ENCODE measurements around the gene SURF4.

The SURF4 gene

GRCh38 chr9:133375724-133376654 is at the start of gene SURF4, which contains the start of gene STKLD1:
TSS of gene SURF4 (minus strand) at chr9:133376060. CDS start at chr9:133375969, 91 bp downstream.
TSS of gene STKLD1 (plus strand) at chr9:133376366. CDS start at chr9:133376474, 108 bp downstream.
- H3K36me3 ChIP-seq (ENCODE audit: insufficient read depth, low read length): peaks cover 15% of the 10 kb centered on the region
- H3K9me3 ChIP-seq (ENCODE audit: low read length): no peaks in the 10 kb centered on the region
- H3K4me3 ChIP-seq (ENCODE audit: low read length): peak within 1 kb of the TSS; percentile 70
- H2AFZ ChIP-seq (ENCODE audit: low read depth, low read length): peak within 1 kb of the TSS; percentile 93
- peaks cover 8% of the 10 kb centered on the region for H3K4me1 ChIP-seq (ENCODE audit: insufficient read depth, low read length)
- no peaks in the 10 kb centered on the region for H3K27me3 ChIP-seq (ENCODE audit: insufficient read depth, low read length)

- no peaks in the 10 kb centered on the region for H3K36me3 ChIP-seq (ENCODE audit: insufficient read depth, low read length)
- no peak overlapping the region for H3K4me3 ChIP-seq (ENCODE audit: low read length)
- H3K4me1 ChIP-seq (ENCODE audit: insufficient read depth, low read length): no peaks in the 10 kb centered on the region
- H3K27me3 ChIP-seq (ENCODE audit: insufficient read depth, low read length): no peaks in the 10 kb centered on the region
- H2AFZ ChIP-seq (ENCODE audit: low read depth, low read length): no peak overlapping the region
- H3K9me3 ChIP-seq (ENCODE audit: low read length): peaks cover 6% of the 10 kb centered on the region
Observed at GRCh38 chr9:133425049-133425632, 49.3 kb upstream of the SURF4 start.

GRCh38 chr9:133424187-133424586 is 48.3 kb upstream of the SURF4 start:
- H3K27me3 ChIP-seq (ENCODE audit: insufficient read depth, low read length): no peaks in the 10 kb centered on the region
- H3K36me3 ChIP-seq (ENCODE audit: insufficient read depth, low read length): no peaks in the 10 kb centered on the region
- no peaks in the 10 kb centered on the region for H3K4me1 ChIP-seq (ENCODE audit: insufficient read depth, low read length)
- peaks cover 6% of the 10 kb centered on the region for H3K9me3 ChIP-seq (ENCODE audit: low read length)
- no peak overlapping the region for H3K4me3 ChIP-seq (ENCODE audit: low read length)
- H2AFZ ChIP-seq (ENCODE audit: low read depth, low read length): no peak overlapping the region

- H3K36me3 ChIP-seq (ENCODE audit: insufficient read depth, low read length): no peaks in the 10 kb centered on the region
- peaks cover 6% of the 10 kb centered on the region for H3K9me3 ChIP-seq (ENCODE audit: low read length)
- H3K27me3 ChIP-seq (ENCODE audit: insufficient read depth, low read length): no peaks in the 10 kb centered on the region
- no peak overlapping the region for H2AFZ ChIP-seq (ENCODE audit: low read depth, low read length)
- H3K4me3 ChIP-seq (ENCODE audit: low read length): no peak overlapping the region
- H3K4me1 ChIP-seq (ENCODE audit: insufficient read depth, low read length): peaks cover 9% of the 10 kb centered on the region
Observed at GRCh38 chr9:133423216-133423615, 47.4 kb upstream of the SURF4 start.

- Histone ChIP-seq H3K36me3 (ENCODE audit: insufficient read depth, low read length) (no peaks in the 10 kb centered on the region), H3K4me1 (ENCODE audit: insufficient read depth, low read length) (peaks cover 12% of the 10 kb centered on the region), H3K9me3 (ENCODE audit: low read length) (no peaks in the 10 kb centered on the region), H2AFZ (ENCODE audit: low read depth, low read length) (no peak within 1 kb of the TSS), H3K27me3 (ENCODE audit: insufficient read depth, low read length) (no peaks in the 10 kb centered on the region), H3K4me3 (ENCODE audit: low read length) (no peak within 1 kb of the TSS)
Observed at GRCh38 chr9:133421615-133422542, 46.0 kb upstream of the SURF4 start, which contains the start of gene ADAMTS13. TSS of gene ADAMTS13 (plus strand) at chr9:133422367. CDS start at chr9:133422444, 77 bp downstream.

- peaks cover 19% of the 10 kb centered on the region for H3K4me1 ChIP-seq (ENCODE audit: insufficient read depth, low read length)
- H3K4me3 ChIP-seq (ENCODE audit: low read length): no peak overlapping the region
- H3K27me3 ChIP-seq (ENCODE audit: insufficient read depth, low read length): no peaks in the 10 kb centered on the region
- no peak overlapping the region for H2AFZ ChIP-seq (ENCODE audit: low read depth, low read length)
- no peaks in the 10 kb centered on the region for H3K9me3 ChIP-seq (ENCODE audit: low read length)
- H3K36me3 ChIP-seq (ENCODE audit: insufficient read depth, low read length): peaks cover 8% of the 10 kb centered on the region
Observed at GRCh38 chr9:133420392-133420827, 44.5 kb upstream of the SURF4 start.

- Histone ChIP-seq H3K36me3 (ENCODE audit: insufficient read depth, low read length) (peaks cover 20% of the 10 kb centered on the region), H3K4me3 (ENCODE audit: low read length) (peak overlapping the region; percentile 86), H2AFZ (ENCODE audit: low read depth, low read length) (no peak overlapping the region), H3K9me3 (ENCODE audit: low read length) (no peaks in the 10 kb centered on the region), H3K27me3 (ENCODE audit: insufficient read depth, low read length) (no peaks in the 10 kb centered on the region), H3K4me1 (ENCODE audit: insufficient read depth, low read length) (peaks cover 19% of the 10 kb centered on the region)
Observed at GRCh38 chr9:133419005-133419404, 43.1 kb upstream of the SURF4 start.

- H3K27me3 ChIP-seq (ENCODE audit: insufficient read depth, low read length): no peaks in the 10 kb centered on the region
- no peaks in the 10 kb centered on the region for H3K9me3 ChIP-seq (ENCODE audit: low read length)
- H3K4me1 ChIP-seq (ENCODE audit: insufficient read depth, low read length): peaks cover 19% of the 10 kb centered on the region
- H3K36me3 ChIP-seq (ENCODE audit: insufficient read depth, low read length): peaks cover 30% of the 10 kb centered on the region
- peak within 1 kb of the TSS; percentile 86 for H3K4me3 ChIP-seq (ENCODE audit: low read length)
- H2AFZ ChIP-seq (ENCODE audit: low read depth, low read length): peak within 1 kb of the TSS; percentile 58
Observed at GRCh38 chr9:133417541-133418461, 41.9 kb upstream of the SURF4 start, which contains the start of gene REXO4. TSS of gene REXO4 (minus strand) at chr9:133418010. CDS start at chr9:133417844, 166 bp downstream.

GRCh38 chr9:133415170-133415569 is 39.3 kb upstream of the SURF4 start:
- peaks cover 19% of the 10 kb centered on the region for H3K4me1 ChIP-seq (ENCODE audit: insufficient read depth, low read length)
- H3K27me3 ChIP-seq (ENCODE audit: insufficient read depth, low read length): no peaks in the 10 kb centered on the region
- no peak overlapping the region for H2AFZ ChIP-seq (ENCODE audit: low read depth, low read length)
- no peak overlapping the region for H3K4me3 ChIP-seq (ENCODE audit: low read length)
- no peaks in the 10 kb centered on the region for H3K9me3 ChIP-seq (ENCODE audit: low read length)
- H3K36me3 ChIP-seq (ENCODE audit: insufficient read depth, low read length): peaks cover 52% of the 10 kb centered on the region

- no peaks in the 10 kb centered on the region for H3K4me1 ChIP-seq (ENCODE audit: insufficient read depth, low read length)
- no peak overlapping the region for H2AFZ ChIP-seq (ENCODE audit: low read depth, low read length)
- H3K36me3 ChIP-seq (ENCODE audit: insufficient read depth, low read length): peaks cover 73% of the 10 kb centered on the region
- no peaks in the 10 kb centered on the region for H3K27me3 ChIP-seq (ENCODE audit: insufficient read depth, low read length)
- no peaks in the 10 kb centered on the region for H3K9me3 ChIP-seq (ENCODE audit: low read length)
- no peak overlapping the region for H3K4me3 ChIP-seq (ENCODE audit: low read length)
Observed at GRCh38 chr9:133408042-133408441, 32.2 kb upstream of the SURF4 start.

- H3K9me3 ChIP-seq (ENCODE audit: low read length): no peaks in the 10 kb centered on the region
- no peak overlapping the region for H3K4me3 ChIP-seq (ENCODE audit: low read length)
- H3K27me3 ChIP-seq (ENCODE audit: insufficient read depth, low read length): no peaks in the 10 kb centered on the region
- H3K36me3 ChIP-seq (ENCODE audit: insufficient read depth, low read length): peaks cover 63% of the 10 kb centered on the region
- no peaks in the 10 kb centered on the region for H3K4me1 ChIP-seq (ENCODE audit: insufficient read depth, low read length)
- no peak overlapping the region for H2AFZ ChIP-seq (ENCODE audit: low read depth, low read length)
Observed at GRCh38 chr9:133406480-133407307, 30.8 kb upstream of the SURF4 start.
